NB4 (cell line): Measurements from ENCODE around the gene ETNPPL.

Source experiments
- CTCF ChIP-seq: IDR thresholded peaks from one replicate; pipeline ENCODE4 v1.5.1; 2012; ENCODE audit warnings: low read depth, low read length
- MAX ChIP-seq: IDR thresholded peaks from 2 replicates; pipeline ENCODE4 v1.6.1; 2011; ENCODE audit warnings: low read depth, low read length
- MYC ChIP-seq: IDR thresholded peaks from 2 replicates; pipeline ENCODE4 v1.6.1; 2011; ENCODE audit warnings: low read depth, low read length
- POLR2A ChIP-seq: IDR thresholded peaks from 2 replicates; pipeline ENCODE4 v1.6.1; 2011; ENCODE audit warnings: mild to moderate bottlenecking; ENCODE audit not compliant: insufficient read length; ENCODE audit errors: extremely low read depth

GRCh38 chr4:108796173-108796572 lies 33.3 kb upstream of the ETNPPL start:
- TF ChIP-seq MAX = no peak
- no peak for TF ChIP-seq CTCF
- TF ChIP-seq POLR2A = no peak
- TF ChIP-seq MYC = no peak
